Measurements from ENCODE around the gene C8B. TPM values are rescaled to one million over a fixed set of nuclear protein-coding genes. Genes with fewer than 3 reads are reported as not detected.

C8B gene
- not detected in 5 replicates for total RNA-seq (2022; extraction: Qiagen RNA extraction; ENCODE audit: low read depth)

GRCh38 chr1:56965916-56966697 is at the start of gene C8B:
Gene C8B, minus strand, starts transcription at chr1:56966015. Its CDS starts 67 bp downstream, at chr1:56965948.

Other genes starting within 250 kb of the C8B start
- not detected in 5 replicates for gene FYB2, start 146.6 kb downstream of the C8B start, total RNA-seq (2022; extraction: Qiagen RNA extraction; ENCODE audit: low read depth)
- not detected in 5 replicates for gene C8A, start 111.2 kb downstream of the C8B start, total RNA-seq (2022; extraction: Qiagen RNA extraction; ENCODE audit: low read depth)